GM19025 (cell line): Measurements from ENCODE around the gene GPBAR1.

Source experiments
- ATAC-seq: cut with Tn5 transposase; IDR thresholded peaks from one replicate; pipeline ENCODE4 v1.9.1; 2021; ENCODE audit warnings: mild to moderate bottlenecking, low read depth, moderate library complexity; ENCODE audit not compliant: unreplicated experiment

Gene GPBAR1

DNA sequence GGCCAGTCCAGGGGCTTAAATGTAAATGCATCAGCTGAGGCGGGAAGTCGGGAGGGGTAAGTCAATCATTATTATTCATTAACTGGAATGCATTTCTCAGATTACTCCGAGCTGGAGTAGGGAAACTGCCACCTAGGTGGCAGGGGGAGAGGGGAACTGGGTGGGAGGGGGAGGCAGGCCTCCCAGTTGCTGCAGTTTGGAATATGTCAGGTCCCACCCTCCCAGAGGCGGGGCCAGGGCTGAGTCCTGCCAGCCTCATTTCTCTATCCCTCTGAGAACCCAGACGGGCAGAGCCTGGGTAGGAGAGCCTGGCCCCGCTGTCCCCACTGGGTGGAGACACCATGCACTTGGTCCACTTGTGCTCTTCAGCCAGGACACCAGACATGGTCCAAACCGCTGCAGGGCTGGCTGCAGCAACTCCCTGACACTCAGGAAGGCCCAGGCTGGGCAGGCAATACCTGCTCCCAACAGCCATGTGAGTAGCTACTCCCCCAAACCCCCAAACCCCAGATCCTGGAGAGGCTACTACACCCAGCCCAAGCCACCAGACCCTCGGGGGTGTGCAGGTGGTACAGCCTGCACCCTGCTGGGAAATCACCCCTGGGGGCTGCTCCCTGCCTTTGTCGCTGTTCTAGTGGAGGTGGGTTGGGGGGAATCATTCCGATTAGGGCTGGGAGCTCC is at the start of gene GPBAR1:
Gene GPBAR1 (plus strand): TSS at position 274 of the 681 bp plus-strand sequence. CDS start 1,710 bp downstream, outside the sequence.
- ATAC-seq = no peak

DNA sequence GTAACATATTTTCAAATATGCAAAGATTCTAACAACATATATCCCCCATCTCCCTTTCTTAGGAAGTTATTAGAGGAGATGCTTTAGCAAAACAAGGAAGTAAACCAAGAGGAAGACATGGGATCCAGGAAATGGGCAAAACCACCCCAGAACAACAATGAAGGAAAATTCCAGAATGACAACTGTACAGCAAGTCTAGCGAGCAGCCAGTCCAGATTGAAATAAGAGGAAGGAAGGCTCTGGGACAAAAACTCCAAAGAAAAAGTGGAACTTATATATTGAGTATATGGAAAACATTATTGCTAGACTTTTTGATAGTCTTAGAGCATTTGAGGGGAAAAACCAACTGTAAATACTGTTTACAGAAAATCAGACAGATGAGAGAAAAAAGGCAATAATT is 46.7 kb upstream of the GPBAR1 start:
- ATAC-seq = no peak

- ATAC-seq = no peak
Observed at GRCh38 chr2:218216336-218216673, 44.5 kb upstream of the GPBAR1 start.

- ATAC-seq = peak; percentile 61
Observed at GRCh38 chr2:218216674-218217359, 44.0 kb upstream of the GPBAR1 start, which contains the start of gene ARPC2. TSS of gene ARPC2 (plus strand) at chr2:218217189. CDS start at chr2:218217471, 282 bp downstream.

GRCh38 chr2:218217360-218218267 is 43.2 kb upstream of the GPBAR1 start:
- ATAC-seq = peak; percentile 26

DNA sequence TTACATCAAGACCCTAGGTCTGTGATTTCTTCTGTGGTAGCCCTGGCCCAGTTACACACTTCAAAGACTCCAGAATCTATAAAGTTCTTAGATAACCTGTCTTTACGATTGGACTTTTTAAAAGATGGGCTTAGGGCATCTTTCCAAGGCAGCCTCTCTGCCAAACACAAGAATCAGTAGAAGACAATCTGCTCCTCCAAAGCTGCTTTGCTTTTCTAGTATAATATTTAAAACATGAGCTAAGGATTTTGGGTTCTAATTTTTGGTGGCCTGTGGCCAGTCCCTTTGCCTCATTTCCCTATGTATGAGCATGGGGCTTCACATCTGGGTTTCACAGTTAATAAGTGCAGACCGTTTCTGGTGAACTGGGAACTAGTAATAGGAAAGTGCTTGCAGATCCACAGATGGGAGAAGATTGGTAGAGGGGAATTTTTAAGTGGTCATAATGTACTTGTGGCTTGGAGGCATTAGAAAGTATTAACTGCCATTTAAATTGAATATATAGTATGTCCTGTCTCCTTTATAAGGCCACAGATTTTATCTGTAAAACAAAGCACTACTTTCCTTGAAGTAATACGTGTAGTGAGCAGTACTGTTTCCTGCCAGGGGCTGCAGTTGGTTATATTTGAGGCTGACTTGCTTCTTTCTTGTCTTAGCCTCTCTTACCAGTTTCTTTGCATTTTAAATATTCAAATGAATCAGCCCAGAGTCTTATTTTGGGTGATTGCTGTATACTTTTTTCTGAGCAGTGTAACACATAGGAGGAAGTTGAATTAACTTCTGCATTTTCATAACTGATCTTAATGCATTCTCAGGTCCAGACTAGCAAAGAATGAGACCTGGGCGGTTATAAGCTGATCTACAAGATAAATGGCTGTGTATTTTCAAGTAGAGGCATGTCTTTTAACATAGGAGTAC is 42.3 kb upstream of the GPBAR1 start:
- ATAC-seq = peak; percentile 40

- ATAC-seq = no peak
Observed at GRCh38 chr2:218219934-218220333, 40.9 kb upstream of the GPBAR1 start.

DNA sequence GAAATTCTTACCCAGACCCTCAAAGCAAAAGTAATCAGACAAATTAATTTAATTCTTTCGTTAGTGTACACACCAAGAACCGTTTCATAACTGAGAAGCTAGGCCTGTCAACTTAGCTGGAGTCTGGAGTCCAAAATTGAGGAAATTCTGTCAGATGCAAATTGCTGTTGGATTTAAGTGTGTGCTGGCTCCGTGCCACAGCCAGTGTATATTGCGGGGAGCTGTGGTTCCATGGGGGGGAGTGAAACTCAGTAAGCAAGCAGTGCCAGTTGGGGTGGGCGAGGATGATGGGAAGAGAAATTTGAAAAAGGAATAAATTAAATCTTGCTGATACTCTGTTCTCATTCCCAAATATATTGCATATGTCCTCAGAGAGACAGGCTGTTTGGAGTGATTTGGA is 39.8 kb upstream of the GPBAR1 start:
- ATAC-seq = no peak

- no peak for ATAC-seq
Observed at GRCh38 chr2:218223046-218223445, 37.8 kb upstream of the GPBAR1 start.

- ATAC-seq = no peak
Observed at GRCh38 chr2:218224186-218224585, 36.6 kb upstream of the GPBAR1 start.

- ATAC-seq = no peak
Observed at GRCh38 chr2:218226903-218227302, 33.9 kb upstream of the GPBAR1 start.

DNA sequence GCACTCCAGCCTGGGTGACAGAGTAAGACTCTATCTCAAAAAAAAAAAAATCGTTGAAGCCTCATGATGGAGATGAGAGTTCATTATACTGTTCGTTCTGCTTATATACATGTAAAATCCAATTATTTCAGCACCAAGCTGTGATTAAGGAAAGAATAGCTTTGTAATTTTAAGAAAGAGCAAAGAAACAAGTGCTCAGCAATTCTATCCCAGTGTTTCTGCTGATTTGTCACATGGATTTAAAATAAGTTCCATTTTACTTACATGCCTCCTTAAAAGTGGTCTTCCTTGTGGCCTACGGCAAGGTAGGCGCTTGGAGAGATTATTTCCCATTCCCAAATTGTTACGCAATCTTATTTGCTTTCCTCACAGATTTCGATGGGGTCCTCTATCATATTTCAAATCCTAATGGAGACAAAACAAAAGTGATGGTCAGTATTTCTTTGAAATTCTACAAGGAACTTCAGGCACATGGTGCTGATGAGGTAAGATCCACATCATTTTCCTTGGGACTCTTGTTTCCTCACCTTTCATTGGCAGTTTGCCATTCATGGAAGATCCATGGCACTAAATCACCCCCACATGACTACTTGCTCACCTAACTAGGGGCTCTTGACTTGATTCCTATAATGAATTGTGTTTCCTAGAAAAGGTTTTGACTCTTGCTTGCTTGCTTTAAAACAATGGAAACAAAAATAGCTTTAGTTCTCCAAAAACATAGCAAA is 32.3 kb upstream of the GPBAR1 start:
- ATAC-seq = no peak

GRCh38 chr2:218229239-218229638 is 31.6 kb upstream of the GPBAR1 start:
- ATAC-seq = peak; percentile 58

- ATAC-seq = no peak
Observed at GRCh38 chr2:218229851-218230250, 31.0 kb upstream of the GPBAR1 start.

- peak; percentile 61 for ATAC-seq
Observed at GRCh38 chr2:218230882-218231281, 29.9 kb upstream of the GPBAR1 start.

DNA sequence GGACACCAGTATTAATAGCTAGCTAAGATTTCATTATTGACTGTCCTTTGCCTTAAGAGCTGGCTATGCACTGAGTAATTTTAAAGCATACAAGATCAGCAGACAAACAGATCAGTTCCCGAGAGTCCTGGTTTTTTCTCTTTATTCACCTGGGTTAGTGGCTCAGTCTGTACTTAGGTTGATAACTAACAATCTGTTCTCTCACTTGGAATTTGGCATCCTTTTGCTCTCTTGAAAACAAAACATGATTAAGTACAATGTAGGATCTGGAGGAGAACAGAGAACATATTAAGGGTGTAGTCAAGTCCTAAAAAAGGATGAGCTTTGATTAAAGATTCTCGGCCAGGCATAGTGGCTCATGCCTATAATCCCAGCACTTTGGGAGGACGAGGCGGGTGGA is 27.3 kb upstream of the GPBAR1 start:
- no peak for ATAC-seq

DNA sequence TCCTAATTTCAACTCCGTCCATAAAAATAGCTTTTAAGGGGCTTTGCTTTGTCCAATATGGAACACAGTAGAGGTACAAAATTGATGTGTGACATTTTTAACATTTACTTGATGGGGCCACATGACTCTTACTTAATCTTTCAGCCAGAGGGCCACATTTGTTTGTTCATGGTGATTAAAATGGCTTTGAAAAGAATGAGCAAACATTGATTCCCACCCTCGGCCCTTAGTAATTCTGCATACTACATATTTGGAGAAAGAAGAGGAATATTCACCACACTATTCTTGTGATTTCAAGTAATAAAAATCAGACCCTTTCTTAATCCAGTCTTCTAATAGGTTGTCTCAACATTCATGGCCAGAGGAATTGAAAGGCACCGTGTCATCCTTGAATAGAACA is 26.3 kb upstream of the GPBAR1 start:
- ATAC-seq = no peak

DNA sequence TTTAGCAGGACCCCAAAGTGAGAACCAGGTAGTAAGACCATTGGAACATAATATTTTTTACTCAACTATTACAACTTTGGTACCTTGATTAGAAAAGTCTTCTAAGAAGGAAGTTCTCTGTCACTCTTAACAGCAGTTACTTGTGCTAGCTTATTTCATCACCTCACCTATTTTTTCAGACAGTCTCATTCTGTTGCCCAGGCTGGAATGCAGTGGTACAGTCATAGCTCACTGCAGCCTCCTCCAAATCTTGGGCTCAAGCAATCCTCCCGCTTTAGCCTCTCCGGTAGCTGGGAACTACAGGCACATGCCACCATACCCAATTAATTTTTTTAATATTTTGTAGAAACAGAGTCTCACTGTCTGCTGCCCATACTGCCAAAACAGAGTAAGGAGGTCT is 25.8 kb upstream of the GPBAR1 start:
- no peak for ATAC-seq

DNA sequence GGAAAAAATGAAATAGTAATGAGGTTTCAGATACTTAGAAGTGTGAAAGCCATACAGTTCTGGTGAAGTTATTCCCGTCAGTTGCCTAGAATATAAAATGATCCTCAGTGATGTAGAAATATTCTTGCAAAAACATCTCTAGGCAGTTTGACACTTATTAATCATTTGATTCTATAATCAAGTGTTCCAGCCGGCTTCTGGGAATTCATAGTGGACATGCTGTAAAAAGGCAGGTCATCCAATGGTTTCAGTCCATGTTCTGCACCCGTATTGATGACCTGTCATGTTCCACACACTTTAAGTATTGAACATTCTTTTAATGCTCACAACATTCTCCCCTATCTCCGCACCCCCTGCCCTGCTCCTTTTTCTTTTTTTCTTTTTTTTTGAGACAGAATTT is 24.0 kb upstream of the GPBAR1 start:
- ATAC-seq = no peak
